ENCODE measurements around the gene RNF167. TPM values are rescaled to one million over a fixed set of nuclear protein-coding genes. Genes with fewer than 3 reads are reported as not detected.
A peak's percentile ranks its signal among the peaks of the same experiment; 100 is the strongest.
"Not testable (repeated sequence)": the region's sequence is repeated elsewhere in the genome, so short reads cannot be mapped to it uniquely, and the experiment has no call there.

Gene RNF167
- total RNA-seq, 2 donors from 2014 or later = 76.2 to 95.6 TPM

DNA sequence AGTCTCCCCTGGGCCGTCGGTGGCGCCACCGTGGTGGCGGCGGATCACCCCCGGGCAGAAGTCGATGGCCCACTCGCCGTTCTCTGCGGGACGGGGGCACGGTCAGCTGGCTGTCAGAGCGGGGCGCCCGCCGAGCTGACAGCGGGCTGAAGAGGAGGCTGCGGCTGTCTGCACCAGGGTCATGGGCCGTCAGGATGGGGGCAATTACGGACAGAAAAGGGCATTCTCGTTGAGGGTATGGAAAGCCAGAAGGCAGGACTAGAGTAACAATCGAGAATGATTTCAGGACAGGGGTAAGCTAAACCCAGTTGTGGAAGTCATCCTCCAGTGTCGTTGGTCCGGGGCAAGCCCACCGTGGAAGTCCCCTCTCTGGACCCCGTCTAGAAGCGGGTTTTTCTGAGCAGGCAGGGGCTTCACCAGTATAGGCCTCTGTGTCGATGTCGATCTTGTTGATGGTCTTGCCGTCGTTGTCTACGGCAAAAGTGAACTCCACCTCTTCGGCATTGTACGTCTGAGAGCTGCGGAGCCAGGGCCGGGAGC is 38.9 kb upstream of the RNF167 start:
- intact Hi-C loops (cut with DNase I) = loop anchor here (5.0 to 10.0 kb wide), 2 partner anchors 84 to 189 kb away; partner anchors contain the start of genes ARRB2 (in 1 of the 2) and CAMTA2 (in 1 of the 2)
- no peak for ATAC-seq
- peak; percentile 18 for DNase-seq

DNA sequence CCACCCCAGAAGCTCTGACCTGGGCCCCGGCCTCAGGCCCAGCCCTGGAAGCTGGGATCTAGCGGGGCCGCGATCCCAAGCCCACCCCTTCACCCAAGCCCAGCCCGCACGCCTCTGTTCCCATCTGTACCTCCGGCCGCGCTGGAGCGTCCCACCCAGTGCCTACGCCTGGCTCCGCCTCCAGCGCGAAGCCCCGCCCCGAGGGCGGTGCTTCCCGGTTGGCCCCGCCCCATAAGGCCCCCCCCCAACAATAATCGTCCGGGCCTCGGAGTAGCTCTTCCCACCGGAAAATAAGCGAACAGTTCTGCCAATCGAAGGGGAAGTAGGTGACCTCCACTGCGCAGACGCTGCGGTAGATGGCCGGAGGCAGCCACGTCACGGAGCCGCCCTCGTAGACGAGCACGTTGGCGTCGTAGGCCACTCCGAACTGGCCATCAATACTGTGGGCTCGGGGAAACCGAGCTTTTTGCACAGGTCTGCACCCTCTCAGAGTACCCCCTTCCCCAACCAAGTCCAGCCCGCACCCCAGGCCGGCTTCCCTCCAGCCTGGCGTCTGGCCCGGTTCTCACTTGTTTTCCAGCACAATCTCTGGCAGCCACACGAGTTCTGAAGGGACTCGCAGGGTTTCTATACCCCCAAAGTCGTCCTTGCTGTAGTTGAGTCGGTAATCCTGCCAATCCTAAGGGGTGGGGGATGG is 38.3 kb upstream of the RNF167 start:
- DNase-seq (peak; percentile 66), ATAC-seq (peak in 1 of 2 donors; percentile 60)
- intact Hi-C loops (cut with DNase I) = loop anchor here (5.0 to 10.0 kb wide), 2 partner anchors 83 to 189 kb away; partner anchors contain the start of genes ARRB2 (in 1 of the 2) and CAMTA2 (in 1 of the 2)

DNA sequence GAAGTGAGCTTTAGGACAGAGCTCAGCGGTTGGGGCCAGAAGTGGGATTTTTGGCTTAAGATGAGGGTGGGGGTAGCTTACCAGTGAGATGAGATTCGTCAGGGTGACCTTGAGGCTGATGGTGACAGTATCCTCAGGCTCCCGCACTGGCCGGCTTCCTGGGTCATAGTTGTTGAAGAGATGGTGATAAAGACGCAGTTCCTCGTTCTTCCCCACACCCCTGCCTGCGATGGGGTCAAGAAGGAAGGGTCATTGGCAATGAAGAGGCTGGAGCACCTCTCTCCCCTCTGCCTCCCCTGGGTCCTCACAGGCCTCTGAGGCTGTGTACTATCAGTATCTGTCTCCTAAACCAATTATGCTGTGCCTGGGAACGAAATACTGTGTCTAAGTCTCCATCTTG is 37.5 kb upstream of the RNF167 start:
- peak; percentile 31 for DNase-seq
- peak; percentile 1 to 6 for ATAC-seq
- intact Hi-C loops (cut with DNase I) = loop anchor here (5.0 to 10.0 kb wide), 2 partner anchors 82 to 190 kb away; partner anchors contain the start of genes ARRB2 (in 1 of the 2) and CAMTA2 (in 1 of the 2)

- peak; percentile 18 to 70 for ATAC-seq
- intact Hi-C loops (cut with DNase I) = loop anchor here (5.0 to 10.0 kb wide), 2 partner anchors 82 to 191 kb away; partner anchors contain the start of genes ARRB2 (in 1 of the 2) and CAMTA2 (in 1 of the 2)
- peak; percentile 78 for DNase-seq
These were observed 36.8 kb upstream of the RNF167 start, which contains the start of gene CHRNE for GRCh38 chr17:4903051-4903818. Gene CHRNE, minus strand, starts transcription at chr17:4903098. Its CDS starts 35 bp downstream, at chr17:4903063.

- intact Hi-C loops (cut with DNase I) = loop anchor here (5.0 to 10.0 kb wide), 2 partner anchors 78 to 81 kb away; partner anchors contain the start of gene CAMTA2 (in 2 of the 2)
- ATAC-seq, DNase-seq: not testable (repeated sequence)
These were observed 33.4 kb upstream of the RNF167 start for GRCh38 chr17:4906642-4907041.

DNA sequence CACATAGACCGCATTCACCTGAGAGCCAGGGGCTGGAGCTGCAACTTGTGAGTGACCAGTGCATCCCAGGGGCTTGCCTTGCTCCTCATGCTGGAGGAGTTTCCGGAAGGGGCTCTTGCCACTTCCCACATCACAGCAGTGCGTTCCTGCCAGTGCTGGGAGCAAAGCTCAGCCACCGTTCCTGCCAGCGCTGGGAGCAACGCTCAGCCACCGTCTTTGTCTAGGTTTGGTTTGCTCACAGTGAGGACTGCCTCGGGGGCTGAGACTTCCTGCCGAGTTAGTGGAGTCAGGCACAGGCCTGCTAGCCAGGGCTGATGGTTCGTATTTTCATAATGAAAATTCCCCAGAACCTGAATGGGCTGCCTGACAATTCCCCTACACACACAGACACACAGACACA is 31.8 kb upstream of the RNF167 start:
- no peak for DNase-seq
- peak; percentile 18 to 25 for ATAC-seq
- intact Hi-C loops (cut with DNase I) = loop anchor here (5.0 to 10.0 kb wide), 2 partner anchors 76 to 79 kb away; partner anchors contain the start of gene CAMTA2 (in 2 of the 2)

DNA sequence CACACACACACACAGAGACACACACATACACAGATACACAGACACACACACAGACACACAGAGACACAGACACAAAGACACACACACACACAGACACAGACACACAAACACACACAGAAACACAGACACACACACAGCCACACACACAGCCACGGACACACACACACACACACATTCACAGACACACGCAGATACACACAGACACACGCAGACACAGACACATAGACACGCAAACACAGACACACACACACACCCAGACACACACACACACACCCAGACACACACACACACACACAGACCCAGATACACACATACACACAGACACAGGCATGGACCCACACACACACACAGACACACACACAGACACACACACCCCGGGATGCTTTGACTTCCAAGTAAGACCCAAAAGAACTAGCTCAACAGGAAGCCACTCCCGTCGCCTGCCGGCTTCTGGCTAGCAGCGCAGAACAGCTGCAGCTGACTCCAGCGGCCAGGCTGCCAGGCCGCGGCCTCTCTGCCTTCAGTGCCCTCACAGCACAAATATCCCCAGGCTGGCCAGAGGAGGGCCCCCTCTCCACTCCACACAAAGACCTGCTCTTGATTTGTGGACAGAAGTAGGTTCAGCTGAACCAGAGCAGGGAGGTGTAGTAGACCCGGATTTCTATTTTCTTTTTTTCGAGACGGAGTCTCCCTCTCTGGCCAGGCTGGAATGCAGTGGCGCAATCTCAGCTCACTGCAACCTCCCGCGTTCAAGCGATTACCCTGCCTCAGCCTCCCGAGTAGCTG is 31.2 kb upstream of the RNF167 start:
- peak; percentile 96 to 98 for ATAC-seq
- DNase-seq = peak; percentile 93
- intact Hi-C loops (cut with DNase I) = loop anchor here (1.0 to 10.0 kb wide), 3 partner anchors 76 to 153 kb away; partner anchors contain the start of gene CAMTA2 (in 2 of the 2)

DNA sequence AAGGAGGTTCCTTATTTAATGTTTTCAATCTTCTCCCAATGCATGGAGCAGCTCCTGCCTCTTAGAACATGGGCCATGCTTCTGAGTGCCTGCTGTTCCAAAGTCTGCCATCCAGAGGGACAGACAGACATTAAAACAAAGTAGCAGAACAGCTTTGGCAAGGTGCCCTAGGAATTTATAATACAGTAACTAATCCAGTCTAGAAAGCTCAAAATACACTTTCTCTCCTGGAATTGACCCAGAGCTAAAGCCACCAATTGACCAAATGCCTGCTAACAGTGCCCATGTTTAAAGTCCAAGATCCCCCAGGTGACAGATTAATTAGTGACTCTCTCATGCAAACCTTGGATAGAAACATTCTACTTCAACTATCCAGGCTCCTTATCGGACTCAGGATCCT is 26.1 kb upstream of the RNF167 start:
- intact Hi-C loops (cut with DNase I) = loop anchor here in 1 of 2 donors (10.0 kb wide), 1 partner anchor 151 kb away; no protein-coding TSS in a partner anchor
- DNase-seq (no peak), ATAC-seq (no peak)

GRCh38 chr17:4914551-4914950 is 25.5 kb upstream of the RNF167 start:
- not testable (repeated sequence) for DNase-seq, ATAC-seq
- intact Hi-C loops (cut with DNase I) = loop anchor here in 1 of 2 donors (10.0 kb wide), 1 partner anchor 150 kb away; no protein-coding TSS in a partner anchor

DNA sequence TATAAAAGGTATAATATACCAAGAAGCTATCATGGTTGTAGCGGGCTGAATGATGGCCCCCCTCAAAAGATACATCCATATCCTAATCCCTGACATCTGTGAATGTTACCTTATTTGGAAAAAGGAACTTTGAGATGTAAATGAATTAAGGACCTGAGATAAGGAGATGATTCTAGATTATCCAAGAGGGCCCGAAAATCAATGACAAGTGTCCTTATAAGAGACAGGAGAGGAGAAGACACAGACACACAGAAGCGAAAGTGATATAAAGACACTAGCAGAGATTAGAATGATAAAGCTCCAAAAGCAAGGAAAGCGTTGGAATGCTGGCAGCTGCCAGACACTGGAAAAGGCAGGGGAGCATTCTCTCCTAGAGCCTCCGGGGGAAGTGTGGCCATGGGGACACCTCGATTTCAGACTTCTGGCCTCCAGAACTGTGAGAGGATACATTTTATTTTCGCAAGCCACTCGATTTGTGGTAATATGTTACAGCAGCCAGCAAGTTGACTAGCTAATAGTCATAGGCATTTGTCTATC is 20.5 kb upstream of the RNF167 start:
- DNase-seq = no peak
- intact Hi-C loops (cut with DNase I) = loop anchor here in 1 of 2 donors (10.0 kb wide), 1 partner anchor 145 kb away; no protein-coding TSS in a partner anchor
- no peak for ATAC-seq

GRCh38 chr17:4920351-4921048 is 19.6 kb upstream of the RNF167 start:
- intact Hi-C loops (cut with DNase I) = no loop called here
- DNase-seq (no peak), ATAC-seq (peak; percentile 12 to 30)

DNA sequence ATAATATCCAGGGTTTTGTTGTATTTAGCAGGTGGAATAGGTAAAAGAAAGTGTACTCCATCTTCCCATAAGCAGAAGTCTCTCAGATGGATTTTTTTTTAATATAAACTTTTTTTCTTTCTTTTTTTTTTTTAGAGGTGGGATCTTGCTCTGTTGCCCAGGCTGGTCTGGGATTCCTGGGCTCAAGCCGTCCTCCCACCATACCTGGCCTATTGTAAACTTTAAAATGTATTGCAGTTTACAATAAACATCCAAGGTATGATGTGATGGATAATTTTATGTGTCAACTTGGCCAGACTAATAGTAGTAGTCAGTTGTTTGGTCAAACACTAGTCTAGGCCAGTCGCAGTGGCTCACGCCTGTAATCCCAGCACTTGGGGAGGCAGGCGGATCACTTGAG is 18.7 kb upstream of the RNF167 start:
- ATAC-seq (no peak), DNase-seq (no peak)
- intact Hi-C loops (cut with DNase I) = no loop called here

- ATAC-seq; intact Hi-C loops (cut with DNase I); DNase-seq: not testable (repeated sequence)
These were observed 13.3 kb upstream of the RNF167 start for GRCh38 chr17:4926577-4927335.

DNA sequence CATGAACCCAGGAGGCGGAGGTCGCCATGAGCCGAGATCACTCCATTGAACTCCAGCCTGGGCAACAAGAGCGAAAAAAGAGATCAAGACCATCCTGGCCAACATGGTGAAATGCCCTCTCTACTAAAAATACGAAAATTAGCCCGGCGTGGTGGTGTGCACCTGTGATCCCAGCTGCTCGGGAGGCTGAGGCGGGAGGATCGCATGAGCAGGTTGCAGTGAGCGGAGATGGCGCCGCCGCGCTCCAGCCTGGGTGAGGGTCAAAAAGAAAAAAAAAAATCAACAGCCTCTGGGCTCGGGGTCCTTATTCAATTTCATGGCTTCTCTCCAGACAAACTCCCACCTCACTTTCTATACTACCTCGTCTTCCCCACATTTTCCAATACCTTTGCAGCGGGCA is 11.2 kb upstream of the RNF167 start:
- intact Hi-C loops (cut with DNase I) = no loop called here
- DNase-seq (no peak), ATAC-seq (no peak)

DNA sequence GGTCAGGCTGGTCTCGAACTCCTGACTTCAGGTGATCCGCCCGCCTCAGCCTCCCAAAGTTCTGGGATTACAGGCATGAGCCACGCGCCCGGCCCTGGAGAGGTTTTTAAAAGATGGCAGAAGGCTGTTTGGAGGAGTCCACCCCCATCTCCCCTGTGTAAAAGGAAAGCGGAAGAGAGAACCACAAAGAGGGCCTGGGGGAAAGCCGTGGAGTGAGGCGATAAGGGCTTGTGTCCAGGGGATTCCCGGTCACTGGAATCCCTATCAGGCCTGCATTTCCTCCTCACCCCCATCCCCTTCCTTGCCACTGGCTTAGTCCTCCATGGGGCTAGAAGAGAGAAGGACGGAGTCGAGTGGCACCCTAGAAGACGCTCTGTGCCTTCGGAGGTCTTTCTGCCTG is 8.1 kb upstream of the RNF167 start, which contains the start of gene GP1BA:
GP1BA (plus strand) TSS at position 315 of the 400 bp plus-strand sequence. CDS start 328 bp downstream, outside the sequence.
- no peak for ATAC-seq
- DNase-seq = no peak
- intact Hi-C loops (cut with DNase I) = no loop called here

DNA sequence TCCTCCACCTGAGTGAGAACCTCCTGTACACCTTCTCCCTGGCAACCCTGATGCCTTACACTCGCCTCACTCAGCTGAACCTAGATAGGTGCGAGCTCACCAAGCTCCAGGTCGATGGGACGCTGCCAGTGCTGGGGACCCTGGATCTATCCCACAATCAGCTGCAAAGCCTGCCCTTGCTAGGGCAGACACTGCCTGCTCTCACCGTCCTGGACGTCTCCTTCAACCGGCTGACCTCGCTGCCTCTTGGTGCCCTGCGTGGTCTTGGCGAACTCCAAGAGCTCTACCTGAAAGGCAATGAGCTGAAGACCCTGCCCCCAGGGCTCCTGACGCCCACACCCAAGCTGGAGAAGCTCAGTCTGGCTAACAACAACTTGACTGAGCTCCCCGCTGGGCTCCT is 7.3 kb upstream of the RNF167 start:
- intact Hi-C loops (cut with DNase I) = no loop called here
- DNase-seq = no peak
- ATAC-seq = no peak

DNA sequence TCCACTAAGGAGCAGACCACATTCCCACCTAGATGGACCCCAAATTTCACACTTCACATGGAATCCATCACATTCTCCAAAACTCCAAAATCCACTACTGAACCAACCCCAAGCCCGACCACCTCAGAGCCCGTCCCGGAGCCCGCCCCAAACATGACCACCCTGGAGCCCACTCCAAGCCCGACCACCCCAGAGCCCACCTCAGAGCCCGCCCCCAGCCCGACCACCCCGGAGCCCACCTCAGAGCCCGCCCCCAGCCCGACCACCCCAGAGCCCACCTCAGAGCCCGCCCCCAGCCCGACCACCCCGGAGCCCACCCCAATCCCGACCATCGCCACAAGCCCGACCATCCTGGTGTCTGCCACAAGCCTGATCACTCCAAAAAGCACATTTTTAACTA is 6.4 kb upstream of the RNF167 start:
- ATAC-seq = no peak
- intact Hi-C loops (cut with DNase I) = no loop called here
- no peak for DNase-seq

Measured in left cardiac atrium (tissue), 4 donors.